ENCODE measurements around the gene BLOC1S3.

GRCh38 chr19:45151821-45152503 lies 26.6 kb upstream of the BLOC1S3 start:
- TF ChIP-seq POLR2AphosphoS5 (IDR thresholded peaks at IDR 0.05; ENCODE audit: low read depth, low read length), result no peak
- TF ChIP-seq TAF1 (IDR thresholded peaks at IDR 0.05; ENCODE audit: borderline replicate concordance, insufficient read depth, low read length), result no peak
- no peak for TF ChIP-seq REST (IDR thresholded peaks at IDR 0.05; ENCODE audit: insufficient read depth in 1 of 2, low read depth in 2 of 2, low read length in 2 of 2)
- no peak for TF ChIP-seq FOXP2 (optimal IDR thresholded peaks at IDR 0.05; ENCODE audit: borderline replicate concordance, extremely low read depth, extremely low read length, insufficient read depth)
- no peak for TF ChIP-seq SIN3A (IDR thresholded peaks at IDR 0.05; ENCODE audit: borderline replicate concordance, insufficient read depth, low read length)
